Measurements from ENCODE around the gene CABLES1. TPM values are rescaled to one million over a fixed set of nuclear protein-coding genes. Genes with fewer than 3 reads are reported as not detected.

Gene CABLES1
- total RNA-seq, 6 experiments from 2014 or later: 7.4 to 21.5 (median 11.3) TPM

DNA sequence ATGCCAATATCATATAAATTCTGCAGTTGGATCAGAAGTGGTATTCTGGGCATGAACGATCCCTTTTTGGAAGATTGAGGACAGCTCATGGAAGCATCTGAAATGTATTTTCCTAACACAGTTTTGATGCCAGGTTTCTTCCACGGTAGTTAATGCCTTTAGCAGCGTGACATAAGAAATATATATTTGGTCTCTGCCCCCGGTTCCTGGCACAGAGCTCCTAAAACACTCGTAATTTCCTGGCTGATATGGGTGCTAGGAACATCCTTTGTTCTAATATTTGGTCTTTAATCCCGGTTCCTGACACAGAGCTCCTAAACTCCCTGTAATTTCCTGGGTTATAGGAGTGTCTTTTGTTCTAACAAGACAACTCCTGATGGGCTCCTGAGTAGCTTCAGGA, 8.2 kb upstream of the CABLES1 start:
- no peak for TF ChIP-seq POLR2A (IDR thresholded peaks at IDR 0.05)
- H3K9me3 ChIP-seq: no peaks in the 10 kb centered on the region
- ATAC-seq (peak in 1 of 4 donors; percentile 9), DNase-seq (no peak)
- H3K36me3 ChIP-seq: no peaks in the 10 kb centered on the region
- 52% methylated on average over 6 of the region's 6 CpGs for WGBS (ENCODE audit: insufficient coverage, low coverage, low lambda C conversion rate, missing lambda C conversion rate)
- peaks cover 0 to 5% (median 0%) of the 10 kb centered on the region in 4 donors for H3K4me1 ChIP-seq
- H3K27me3 ChIP-seq: no peaks in the 10 kb centered on the region
- intact Hi-C loops (cut with DNase I): loop anchor here in 1 of 2 donors (10.0 kb wide), 1 partner anchor 238 kb away; no protein-coding TSS in a partner anchor
- H3K27ac ChIP-seq: no peak overlapping the region
- H3K4me3 ChIP-seq: no peak overlapping the region

DNA sequence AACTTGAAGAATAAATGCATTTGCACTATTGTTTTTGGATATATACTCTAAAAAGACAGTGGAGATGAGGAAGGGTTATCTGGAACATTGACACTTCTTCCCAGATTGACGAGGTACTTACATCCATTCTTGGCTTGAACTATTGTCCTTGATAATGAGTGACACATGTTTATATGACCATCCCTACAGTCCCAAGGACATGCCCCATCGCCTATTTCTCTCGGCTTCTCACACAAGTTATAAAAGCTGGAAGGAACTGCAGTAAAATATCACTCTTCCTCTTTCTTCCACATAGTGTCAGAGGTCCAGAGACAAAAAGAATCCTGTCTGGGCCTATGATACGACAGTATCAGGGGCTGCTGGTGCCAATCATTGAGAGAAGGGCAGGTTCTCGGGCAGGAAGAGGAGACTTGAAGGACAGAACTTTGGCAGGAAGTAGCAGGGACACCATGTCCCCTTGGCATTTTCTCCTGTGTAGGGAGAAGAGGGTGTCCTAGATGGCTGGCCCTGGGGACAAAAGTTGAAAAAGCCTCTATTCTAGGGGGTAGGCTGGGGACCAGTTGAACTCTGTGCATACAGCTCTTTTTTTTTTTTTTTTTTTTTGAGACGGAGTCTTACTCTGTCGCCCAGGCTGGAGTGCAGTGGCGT, 5.8 kb upstream of the CABLES1 start:
- intact Hi-C loops (cut with DNase I): loop anchor here (5.0 to 10.0 kb wide), 3 partner anchors 105 to 235 kb away; no protein-coding TSS in a partner anchor
- Histone ChIP-seq H3K4me1 (peaks cover 0 to 19% (median 5%) of the 10 kb centered on the region in 4 donors), H3K4me3 (no peak overlapping the region), H3K9me3 (no peaks in the 10 kb centered on the region), H3K36me3 (no peaks in the 10 kb centered on the region), H3K27ac (peak overlapping the region in 1 of 3 donors; percentile 14), H3K27me3 (no peaks in the 10 kb centered on the region)
- DNase-seq (no peak), ATAC-seq (peak in 2 of 4 donors; percentile 4 to 50)
- 53% methylated on average over 7 of the region's 8 CpGs for WGBS (ENCODE audit: insufficient coverage, low coverage, low lambda C conversion rate, missing lambda C conversion rate)
- TF ChIP-seq, protein P1, sequence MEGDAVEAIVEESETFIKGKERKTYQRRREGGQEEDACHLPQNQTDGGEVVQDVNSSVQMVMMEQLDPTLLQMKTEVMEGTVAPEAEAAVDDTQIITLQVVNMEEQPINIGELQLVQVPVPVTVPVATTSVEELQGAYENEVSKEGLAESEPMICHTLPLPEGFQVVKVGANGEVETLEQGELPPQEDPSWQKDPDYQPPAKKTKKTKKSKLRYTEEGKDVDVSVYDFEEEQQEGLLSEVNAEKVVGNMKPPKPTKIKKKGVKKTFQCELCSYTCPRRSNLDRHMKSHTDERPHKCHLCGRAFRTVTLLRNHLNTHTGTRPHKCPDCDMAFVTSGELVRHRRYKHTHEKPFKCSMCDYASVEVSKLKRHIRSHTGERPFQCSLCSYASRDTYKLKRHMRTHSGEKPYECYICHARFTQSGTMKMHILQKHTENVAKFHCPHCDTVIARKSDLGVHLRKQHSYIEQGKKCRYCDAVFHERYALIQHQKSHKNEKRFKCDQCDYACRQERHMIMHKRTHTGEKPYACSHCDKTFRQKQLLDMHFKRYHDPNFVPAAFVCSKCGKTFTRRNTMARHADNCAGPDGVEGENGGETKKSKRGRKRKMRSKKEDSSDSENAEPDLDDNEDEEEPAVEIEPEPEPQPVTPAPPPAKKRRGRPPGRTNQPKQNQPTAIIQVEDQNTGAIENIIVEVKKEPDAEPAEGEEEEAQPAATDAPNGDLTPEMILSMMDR (IDR thresholded peaks at IDR 0.05): no peak
- no peak for TF ChIP-seq POLR2A (IDR thresholded peaks at IDR 0.05)

DNA sequence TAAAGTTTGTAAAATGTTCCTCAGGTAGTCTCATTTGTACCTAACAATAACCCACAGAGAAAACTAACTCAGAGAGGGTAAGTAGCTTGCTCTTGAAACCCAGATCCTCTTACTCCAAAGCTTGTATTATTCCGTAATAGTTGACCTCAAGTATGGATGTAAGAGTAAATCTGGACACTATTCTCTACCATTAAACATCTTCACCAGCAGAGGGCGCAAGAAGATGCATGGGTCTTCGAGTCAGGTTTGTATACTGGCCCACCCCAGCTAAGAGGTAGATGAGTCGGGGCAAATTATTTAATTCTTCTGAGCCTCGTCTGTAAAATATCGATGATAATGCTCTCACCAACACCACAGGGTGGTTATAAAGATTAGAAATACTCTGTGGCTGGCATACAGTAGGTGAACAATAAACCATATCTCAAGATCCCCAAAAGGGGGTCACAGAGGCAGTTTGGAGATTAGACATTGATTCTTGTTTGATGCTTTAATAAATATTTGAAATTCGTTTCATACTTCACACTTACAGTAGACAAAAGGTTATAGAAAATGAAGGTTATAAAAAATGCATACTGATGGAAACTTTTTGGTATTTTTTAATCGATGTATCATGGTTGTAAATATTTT, 3.5 kb upstream of the CABLES1 start:
- intact Hi-C loops (cut with DNase I): loop anchor here (5.0 to 10.0 kb wide), 2 partner anchors 103 to 225 kb away; no protein-coding TSS in a partner anchor
- TF ChIP-seq, protein P1 (IDR thresholded peaks at IDR 0.05): peak; percentile 75 to 78 (median 77)
- no peak for TF ChIP-seq POLR2A (IDR thresholded peaks at IDR 0.05)
- peak in 1 of 3 donors; percentile 63 for DNase-seq
- WGBS (ENCODE audit: insufficient coverage, low coverage, low lambda C conversion rate, missing lambda C conversion rate): 16% methylated on average over 8 of the region's 8 CpGs
- Histone ChIP-seq H3K4me1 (peaks cover 0 to 24% (median 5%) of the 10 kb centered on the region in 4 donors), H3K27ac (no peak overlapping the region), H3K27me3 (no peaks in the 10 kb centered on the region), H3K4me3 (no peak overlapping the region), H3K36me3 (no peaks in the 10 kb centered on the region), H3K9me3 (no peaks in the 10 kb centered on the region)
- ATAC-seq: peak; percentile 26 to 47 (median 32)

DNA sequence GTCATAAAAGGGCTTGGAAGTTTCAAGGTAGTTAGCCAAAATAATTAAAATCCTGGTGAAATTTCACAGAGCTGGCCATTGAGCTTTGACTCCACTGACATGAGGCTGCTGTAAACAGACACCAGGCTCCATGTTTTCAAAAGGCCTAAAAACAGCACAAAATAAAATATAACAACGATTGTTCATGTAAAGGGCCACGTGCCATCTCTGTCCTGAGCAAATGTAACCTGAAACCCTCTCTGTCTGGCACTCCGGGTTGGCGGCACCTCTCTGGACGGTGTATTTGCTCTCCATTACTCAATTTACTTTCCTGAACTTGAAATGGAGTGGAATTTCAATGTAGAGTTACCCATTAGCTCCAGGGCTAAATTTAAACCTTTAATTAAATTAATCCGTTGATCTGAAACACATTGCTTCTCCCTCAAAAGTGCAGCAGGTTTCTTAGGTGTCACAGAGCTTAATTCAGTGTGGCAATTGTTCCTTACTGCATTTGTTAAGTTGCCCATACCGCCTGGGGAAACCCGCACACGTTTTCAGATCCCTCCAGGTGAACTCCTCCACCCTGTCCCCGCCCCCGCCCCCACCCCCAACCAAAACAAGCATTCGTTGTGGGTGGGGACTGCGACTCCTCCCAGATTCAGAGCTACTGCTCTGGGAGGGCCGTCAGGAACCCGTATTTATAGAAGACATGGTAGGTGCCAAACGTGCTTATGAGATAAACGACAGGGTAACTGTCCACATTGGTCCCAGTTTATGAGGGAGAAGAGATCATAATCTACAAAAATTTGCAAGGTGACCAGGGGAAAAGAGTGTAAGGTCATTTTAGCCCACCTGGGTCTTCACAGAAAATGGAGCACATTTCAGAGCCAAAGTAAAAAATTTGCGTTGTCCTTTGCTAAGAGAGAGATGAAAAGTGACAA, 1.2 kb upstream of the CABLES1 start:
- DNase-seq: peak; percentile 63 to 85 (median 84)
- peak; percentile 56 for TF ChIP-seq POLR2A (IDR thresholded peaks at IDR 0.05)
- TF ChIP-seq, protein P1 (IDR thresholded peaks at IDR 0.05): no peak
- H3K36me3 ChIP-seq: no peaks in the 10 kb centered on the region
- no peaks in the 10 kb centered on the region for H3K9me3 ChIP-seq
- intact Hi-C loops (cut with DNase I): loop anchor here (5.0 to 10.0 kb wide), 2 partner anchors 101 to 223 kb away; no protein-coding TSS in a partner anchor
- peak; percentile 65 to 78 (median 70) for ATAC-seq
- peak overlapping the region; percentile 88 to 92 (median 88) for H3K27ac ChIP-seq
- H3K4me1 ChIP-seq: peaks cover 0 to 38% (median 12%) of the 10 kb centered on the region in 4 donors
- H3K27me3 ChIP-seq: no peaks in the 10 kb centered on the region
- 9% methylated on average over 17 of the region's 18 CpGs for WGBS (ENCODE audit: insufficient coverage, low coverage, low lambda C conversion rate, missing lambda C conversion rate)
- peak overlapping the region; percentile 60 to 66 (median 61) for H3K4me3 ChIP-seq
